Non-pigmented ciliary epithelial cell (primary cell): ENCODE measurements around the gene CDC16.

Experiments
- DNase-seq: peaks from one replicate; pipeline ENCODE4 v3.0.0-alpha.2; 2010; ENCODE audit warnings: low read depth

CDC16 gene

DNA sequence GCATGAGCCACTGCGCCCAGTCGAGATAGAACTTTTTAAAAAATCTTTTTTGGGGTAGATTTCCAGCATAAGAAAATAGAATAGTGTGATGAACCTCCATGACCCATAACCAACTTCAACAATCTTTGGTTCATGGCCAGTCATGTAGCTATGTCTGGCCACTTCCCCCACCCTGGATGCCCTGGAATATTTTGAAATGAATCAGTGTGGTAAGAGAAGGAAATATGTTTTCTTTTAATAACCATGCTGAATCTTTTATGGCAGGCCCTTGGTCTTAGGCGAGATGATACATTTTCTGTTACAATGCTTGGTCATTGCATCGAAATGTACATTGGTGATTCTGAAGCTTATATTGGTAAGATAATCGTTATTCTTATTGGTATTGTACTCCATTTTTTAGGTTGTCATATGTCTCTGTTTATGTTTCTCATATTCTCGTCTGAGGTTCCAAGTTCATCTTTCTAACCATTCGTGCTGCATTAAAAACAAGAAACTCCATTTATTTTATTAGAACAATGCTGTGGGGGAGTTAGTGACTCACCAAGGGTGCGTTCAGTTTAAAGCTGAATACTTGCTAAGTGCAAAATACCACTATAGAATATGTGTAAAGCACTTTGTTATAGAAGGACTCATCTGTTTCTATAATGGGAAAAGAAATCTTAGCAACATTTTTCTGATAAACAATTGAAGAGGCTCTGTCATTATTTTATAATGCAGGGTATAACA lies 30.4 kb downstream of the CDC16 start:
- no peak for DNase-seq

DNA sequence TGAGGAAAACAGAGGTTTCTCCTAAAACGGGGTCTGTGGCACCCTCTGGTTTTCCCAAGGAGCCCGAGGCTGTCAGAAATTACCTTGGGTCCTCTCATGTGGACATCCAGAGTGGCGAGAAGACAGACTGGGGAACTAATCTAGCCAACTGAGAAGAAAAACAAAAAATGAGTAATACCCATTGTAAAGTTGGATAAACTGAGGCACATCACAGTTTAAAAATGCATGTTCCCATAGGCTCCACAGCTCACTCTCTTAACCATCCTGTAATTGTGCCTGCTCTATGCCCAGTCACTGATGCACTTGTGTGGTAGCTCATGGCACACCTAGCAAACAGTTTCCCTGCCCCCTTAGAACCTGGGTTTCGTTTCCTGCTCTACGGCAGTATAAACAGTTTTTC lies 31.5 kb downstream of the CDC16 start:
- DNase-seq: no peak

DNA sequence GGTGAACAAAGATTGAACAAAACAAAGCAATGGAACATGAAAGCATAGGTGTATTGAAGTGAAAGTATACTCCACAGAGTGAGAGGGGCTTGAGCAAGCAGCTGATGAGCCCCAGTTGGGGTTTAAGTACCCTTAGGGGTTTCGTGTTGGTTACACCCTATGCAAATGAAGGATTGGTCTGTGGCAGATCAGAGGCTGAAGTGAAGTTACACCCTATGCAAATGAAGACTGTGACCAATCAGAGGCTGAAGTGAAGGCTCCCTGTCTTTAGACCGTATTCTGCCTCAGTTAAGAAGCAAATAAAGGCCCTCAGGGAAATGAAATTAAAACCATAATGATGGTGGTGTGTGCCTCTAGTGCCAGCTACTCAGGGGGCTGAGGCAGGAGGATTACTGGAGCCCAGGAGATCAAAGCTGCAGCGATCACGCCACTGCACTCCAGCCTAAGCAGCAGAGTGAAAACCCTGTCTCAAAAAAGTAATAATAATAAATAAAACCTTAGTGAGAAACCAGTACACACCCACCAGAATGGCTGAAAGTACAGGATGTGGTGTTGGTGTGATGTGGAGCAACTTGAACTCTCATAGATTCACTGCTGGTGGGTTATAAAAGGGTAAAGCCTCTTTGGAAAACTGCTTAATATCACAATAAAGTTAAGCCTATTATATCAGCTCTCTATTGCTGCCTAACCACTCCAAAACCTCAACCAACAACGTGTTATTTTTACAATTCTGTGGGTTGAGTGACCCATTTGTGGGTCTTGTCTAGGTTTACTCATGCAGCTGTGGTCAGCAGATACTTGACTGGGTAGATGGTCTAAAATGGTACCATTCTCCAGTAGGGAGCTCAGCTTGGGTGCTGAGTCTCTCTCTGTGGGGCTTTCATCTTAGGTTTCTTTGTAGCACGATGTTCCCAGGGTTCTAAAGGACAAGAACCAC lies 33.9 kb downstream of the CDC16 start:
- DNase-seq: no peak

DNA sequence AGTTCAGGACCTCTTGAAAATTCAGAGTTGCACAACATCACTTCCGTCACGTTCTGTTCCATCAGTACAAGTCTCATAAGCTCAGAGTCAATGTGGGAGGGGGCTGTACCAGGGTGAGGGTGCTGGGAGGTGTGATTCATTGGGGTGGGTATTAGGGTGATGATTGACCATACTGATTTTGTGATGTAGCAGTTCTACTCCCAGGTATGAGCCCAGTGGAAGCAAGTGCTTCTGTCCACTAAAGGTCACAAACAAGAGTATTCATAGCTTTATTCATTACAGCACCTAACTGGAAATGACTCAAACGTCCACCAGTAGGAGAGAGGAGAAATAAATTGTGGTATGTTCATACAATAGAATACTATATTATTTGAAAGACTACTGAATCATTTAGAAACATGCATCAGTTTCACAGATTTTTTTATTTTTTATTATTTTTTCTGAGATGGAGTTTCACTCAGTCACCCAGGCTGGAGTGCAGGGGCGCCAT lies 34.6 kb downstream of the CDC16 start:
- DNase-seq: no peak

DNA sequence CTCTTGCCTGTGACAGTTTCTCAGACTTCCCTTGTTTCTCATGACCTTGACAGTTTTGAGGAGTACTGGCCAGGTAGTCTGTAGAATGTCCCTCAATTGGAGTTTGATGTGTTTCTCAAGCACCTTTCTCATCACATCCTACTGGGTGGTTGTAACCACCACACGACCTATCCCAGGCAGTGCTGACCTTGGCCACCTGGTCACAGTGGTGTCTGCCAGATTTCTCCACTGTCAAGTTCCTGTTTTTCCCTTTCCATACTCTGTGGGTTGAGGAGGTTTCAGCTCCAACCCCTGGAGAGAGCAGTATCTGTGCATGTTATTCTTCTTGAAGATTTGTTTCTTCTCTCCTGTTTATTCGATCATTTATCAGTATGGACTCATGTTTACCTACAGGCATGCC lies 38.3 kb downstream of the CDC16 start:
- no peak for DNase-seq

DNA sequence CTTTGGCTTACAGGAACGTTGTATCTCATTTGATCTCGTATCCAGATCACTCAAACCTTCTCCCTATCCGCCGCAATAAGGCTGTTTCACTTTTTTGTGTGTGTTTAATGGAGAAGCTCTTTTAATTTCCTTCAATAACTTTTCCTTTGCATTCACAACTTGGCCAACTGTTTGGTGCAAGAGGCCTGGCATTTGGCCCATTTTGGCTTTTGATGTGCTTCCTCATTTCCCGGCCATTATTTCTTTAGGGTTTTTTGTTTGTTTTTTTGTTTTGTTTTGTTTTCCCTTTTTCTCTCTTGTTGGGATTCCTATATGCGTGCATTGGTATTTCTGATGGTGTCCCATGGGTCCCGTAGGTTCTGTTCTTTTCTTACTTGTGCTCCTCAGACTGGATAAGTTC lies 40.6 kb downstream of the CDC16 start:
- DNase-seq: no peak

DNA sequence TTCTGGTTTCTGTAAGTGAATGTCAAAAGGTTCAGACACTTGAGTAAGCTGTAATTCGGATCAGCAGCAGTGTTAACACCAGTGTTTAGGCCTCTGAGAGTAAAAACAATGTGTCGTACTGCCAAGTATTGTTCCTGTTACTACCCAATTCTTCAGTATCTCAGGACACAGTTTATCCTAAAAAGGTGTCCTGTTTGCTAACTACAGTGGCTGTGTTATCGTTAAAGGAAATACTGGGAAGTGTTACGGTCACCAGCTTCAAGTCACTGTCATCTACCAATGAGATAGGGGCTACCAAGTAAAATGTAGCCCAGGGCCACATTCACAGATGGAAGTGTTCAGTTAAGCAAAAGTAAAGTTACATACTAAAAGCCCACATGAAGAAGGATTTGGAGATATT lies 44.4 kb downstream of the CDC16 start:
- DNase-seq: no peak

DNA sequence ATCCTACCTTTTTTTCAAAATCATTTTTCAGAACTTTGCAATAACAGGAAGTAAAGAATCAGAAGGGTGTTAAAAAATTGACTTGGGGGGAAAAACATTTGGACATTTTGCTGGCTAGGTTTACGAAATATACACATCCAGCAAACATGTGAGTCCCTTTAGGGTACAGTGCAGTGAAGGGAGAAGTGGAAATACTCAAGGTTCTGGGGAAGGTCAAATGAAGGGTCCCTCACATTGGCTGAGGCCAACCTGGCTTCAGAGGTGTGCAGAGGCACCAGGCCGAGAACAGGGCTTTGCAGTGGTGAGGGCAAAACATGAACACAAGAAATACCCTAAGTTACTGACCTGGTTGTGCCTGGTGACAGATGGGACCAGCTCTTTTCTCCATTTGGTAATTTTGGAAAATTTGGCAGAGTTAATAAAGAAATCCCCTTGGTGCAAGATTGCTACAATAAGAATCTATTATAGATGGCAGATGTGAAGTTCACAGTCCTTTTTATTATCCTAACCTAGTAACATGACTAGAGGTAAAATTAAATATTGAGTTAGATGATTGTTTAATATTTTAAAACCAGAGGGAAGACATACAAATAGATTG lies 45.2 kb downstream of the CDC16 start:
- DNase-seq: no peak

DNA sequence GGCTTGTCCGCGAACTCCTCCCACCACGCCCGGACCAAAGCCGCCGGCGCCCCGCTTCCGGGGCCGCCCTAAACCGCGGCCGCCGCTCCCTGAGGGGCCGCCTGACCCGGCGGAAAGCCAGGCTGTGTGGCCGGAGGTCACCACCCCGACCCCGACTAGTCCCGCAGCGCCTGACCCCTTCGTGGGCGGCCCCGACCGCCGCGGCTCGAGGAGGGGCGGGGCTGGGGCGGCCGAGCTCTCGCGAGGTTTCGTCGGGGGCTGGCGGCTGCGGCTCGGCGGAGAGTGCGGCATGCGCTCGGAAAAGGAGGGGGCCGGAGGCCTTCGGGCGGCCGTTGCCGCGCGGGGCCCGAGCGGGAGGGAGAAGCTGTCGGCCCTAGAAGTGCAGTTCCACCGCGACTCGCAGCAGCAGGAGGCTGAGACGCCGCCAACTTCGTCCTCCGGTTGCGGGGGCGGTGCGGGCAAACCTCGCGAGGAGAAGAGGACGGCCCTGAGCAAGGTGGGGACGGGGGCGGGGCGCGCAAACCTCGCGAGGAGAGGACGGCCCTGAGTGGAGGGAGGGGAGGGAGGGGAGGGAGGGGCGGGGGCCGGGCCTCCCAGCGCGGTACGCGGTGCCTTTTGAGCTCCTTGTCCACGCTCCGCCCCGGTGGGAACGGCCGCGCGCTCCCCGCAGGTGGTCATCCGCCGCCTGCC lies 46.8 kb downstream of the CDC16 start, which contains the start of gene UPF3A:
Gene UPF3A, plus strand, starts transcription at position 251 of the 690 bp plus-strand sequence. Its CDS starts 39 bp downstream, at position 290.
- DNase-seq: no peak

DNA sequence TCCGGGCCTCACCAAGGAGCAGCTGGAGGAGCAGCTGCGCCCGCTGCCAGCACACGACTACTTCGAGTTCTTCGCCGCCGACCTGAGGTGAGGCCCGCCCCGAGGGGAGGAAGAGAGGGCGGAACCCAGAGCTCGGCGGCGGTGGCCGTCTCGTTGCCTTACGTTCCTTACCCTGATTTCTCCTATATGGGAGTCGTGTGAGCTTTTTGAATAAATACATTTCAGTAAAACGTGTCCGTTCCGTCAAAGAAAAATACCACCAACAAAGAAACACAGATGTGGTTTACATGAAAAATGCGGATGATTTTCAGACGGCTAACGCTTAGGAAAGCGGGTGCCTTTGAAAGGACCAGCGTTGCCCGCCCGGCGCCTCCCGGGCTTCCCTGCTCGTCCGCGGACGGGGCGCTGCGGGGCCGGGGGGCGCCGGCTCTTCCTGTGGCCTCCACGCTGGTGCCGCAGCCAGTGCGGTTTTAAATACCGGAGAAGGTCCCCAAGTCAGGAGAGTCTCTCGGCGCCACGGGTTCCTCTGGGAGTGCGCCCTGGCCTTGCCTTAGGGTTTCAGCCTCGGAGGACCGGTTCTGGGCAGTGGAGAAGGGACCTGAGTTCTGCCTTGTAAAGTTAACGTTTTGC lies 47.5 kb downstream of the CDC16 start:
- DNase-seq: no peak

DNA sequence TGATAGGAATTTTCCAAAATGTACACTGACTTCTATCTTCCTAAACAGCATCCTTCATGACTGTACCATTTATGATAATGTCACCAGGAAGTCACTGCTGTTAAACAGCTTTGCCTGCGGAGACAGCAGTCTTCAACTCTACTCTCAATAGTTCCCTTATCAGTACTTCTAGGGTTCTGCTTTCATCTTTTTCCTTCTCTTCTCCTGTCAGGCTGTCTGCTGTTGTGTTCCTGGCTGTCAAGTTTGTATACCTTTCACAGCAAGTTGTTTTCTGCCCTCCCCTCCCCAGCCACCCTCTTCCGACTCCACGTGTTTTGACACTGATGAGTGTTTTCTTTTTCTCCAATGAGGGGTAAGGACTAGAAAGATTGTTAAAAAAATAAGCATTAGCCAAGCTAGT lies 48.9 kb downstream of the CDC16 start:
- DNase-seq: no peak

DNA sequence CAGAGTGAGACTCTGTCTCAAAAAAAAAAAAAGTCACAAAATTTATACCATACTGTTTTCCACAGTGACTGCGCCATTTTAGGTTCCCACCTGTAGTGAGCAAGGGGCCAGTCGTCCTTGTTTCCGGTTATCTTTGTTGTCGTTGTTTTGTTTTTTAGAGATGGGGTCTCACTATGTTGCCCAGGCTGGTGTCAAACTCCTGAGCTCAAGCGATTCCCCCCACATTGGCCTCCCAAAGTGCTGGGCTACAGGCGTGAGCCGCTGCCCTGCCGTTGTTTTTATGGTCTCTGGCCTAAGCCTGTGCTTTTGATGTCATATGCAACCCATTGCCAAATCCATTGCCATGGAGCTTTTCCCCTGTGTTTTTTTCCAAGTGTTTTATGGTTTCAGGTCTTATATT lies 50.0 kb downstream of the CDC16 start:
- DNase-seq: no peak

DNA sequence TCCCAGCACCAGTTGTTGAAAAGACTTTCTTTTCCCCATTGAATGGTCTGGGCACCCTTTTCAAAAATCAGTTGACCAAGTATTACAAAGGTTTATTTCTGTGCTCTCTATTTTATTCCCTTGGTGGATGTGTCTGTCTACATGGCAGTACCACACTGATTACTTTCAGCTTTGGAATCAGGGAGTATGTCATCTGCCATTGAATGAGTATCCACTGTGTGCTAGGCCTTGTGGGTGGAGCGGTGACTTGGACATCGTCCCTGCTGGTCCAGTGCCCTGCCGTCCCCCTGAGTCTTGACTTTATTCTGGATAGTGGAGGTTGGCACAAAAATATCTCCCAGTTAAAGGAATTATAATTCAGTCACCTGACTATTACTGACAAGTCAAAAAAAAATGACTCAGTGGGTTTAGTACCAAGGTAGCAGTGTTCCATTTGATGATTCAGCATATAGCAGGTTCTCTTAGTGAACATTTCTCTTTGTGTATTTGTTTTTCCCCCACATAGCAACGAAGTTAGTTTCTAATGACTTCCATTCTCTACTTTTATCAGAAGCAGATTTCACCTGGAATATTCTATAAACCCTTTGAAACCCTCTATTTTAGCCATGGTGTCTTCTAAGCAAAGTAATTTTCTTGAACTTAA lies 50.6 kb downstream of the CDC16 start:
- DNase-seq: no peak

DNA sequence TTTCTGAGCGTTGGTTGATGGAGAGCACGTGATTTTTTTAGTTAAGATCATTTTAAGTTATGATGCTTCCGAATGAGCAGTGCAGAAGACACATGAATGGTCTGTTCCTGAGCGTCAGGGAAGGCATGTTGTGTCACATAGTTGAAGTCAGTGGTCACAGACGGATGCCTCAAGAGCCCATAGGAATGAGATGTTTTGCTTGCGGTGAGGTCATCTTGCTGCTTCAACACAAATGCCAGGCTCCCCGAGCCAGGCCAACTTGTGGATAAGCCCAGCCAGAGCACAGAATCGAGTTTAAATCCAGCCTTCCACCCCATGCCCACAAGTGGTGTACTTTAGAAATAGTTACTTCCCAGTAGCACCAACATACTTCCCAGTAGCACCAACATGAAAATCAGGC lies 52.1 kb downstream of the CDC16 start:
- peak; percentile 43 for DNase-seq

DNA sequence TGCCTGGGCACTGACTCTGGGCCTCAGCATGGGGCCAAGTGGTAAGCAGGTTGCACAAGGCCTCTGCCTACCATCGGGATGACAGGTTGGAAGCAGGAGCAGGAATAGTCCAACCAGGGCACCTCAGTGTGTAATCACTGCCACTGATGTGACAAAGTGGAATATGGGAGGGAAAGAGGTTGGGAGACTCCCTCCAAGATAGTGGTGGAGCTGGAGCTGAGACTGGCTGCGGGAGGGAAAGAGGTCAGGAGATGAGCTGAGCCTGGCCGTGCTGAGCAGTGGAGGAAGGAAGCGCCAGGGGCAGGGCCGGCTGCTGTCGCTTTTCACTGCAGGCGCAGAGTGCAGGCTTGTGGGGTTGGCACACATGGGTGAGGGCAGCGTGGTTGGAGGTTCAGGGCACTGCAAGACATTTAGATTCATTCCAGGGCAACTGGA lies 53.5 kb downstream of the CDC16 start:
- no peak for DNase-seq

DNA sequence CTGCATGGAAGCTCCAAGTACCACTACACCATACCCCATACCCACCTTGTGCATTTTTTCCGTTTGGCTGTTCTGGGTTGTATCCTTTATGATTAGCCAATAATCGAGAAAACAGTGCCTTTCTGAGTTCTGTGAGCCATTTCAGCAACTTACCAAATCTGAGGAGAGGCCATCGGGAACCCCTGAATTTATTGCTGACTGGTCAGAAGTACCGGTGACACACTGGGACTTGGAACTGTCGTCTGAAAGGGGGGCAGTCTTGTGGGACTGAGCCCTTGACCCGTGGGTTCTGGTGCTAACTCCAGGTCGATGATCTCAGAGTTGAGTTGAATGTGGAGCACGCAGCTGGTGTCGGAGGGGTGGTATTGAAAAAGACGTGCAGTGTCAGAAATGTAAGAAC lies 61.8 kb downstream of the CDC16 start:
- DNase-seq: no peak

DNA sequence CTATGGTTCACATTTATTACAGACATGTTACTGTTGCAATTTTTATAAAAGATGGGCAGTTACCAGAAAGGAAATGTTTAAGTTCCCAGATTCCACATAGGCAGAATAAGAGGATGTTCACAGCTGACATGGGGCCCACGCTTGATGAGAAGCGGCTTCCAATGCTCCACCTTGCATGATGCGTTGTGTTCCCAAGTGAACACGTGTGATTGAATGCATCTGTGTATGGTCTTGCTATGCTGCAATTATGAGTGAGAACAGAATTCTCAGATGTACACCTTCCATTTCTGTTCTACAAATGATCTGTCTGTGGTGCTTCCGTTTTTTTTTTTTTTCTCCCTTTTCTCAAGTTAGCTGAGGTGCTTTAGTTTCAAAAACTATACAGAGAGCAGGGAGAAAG lies 62.2 kb downstream of the CDC16 start:
- no peak for DNase-seq

DNA sequence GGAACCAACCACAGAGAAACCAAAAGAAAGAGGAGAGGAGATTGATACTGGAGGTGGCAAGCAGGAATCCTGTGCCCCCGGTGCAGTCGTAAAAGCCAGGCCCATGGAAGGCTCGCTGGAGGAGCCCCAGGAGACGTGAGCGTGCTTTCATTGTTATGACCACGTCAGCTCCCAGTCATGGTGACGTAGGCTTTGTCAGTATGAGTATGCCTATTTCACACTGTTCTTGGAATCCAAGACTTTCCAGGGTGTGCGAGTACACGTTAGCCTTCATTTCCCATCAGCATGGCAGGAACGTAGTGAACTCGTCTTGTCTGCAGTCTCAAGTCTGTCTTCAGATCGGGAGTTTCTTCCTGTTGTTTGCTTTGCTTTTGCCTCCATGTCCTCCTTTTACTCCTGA lies 64.2 kb downstream of the CDC16 start:
- no peak for DNase-seq

DNA sequence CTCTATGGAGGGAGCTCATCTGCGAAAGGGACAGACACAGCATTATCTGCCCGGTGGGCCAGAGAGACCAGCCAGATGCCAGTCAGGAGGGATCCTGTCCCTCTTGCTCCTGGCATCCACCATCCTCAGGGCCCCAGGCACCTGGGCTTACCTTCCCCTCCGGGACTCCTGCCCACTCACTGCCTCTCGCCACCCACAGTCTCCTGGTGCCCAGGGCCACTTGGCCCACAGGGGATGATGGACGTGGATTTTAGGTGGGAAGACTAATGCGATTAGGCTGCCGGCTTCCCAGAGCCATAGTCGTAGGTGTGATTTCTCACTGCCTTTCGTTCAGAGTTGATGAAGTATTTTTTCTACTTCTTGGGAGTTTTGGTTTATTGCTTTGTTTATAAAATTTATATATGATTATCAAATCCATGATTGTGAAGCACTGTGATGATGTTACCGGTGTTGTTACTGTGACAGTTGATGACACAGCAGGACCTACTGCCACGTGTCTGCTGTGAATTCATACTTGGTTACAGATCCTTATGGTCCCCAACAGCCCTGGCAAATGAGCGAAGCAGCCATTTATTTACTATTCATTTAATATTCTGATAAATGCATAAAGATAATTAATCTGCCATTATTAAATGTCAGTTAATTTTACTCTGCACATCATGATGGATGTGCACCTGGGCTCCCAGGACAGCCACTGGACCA lies 65.1 kb downstream of the CDC16 start:
- DNase-seq: no peak

DNA sequence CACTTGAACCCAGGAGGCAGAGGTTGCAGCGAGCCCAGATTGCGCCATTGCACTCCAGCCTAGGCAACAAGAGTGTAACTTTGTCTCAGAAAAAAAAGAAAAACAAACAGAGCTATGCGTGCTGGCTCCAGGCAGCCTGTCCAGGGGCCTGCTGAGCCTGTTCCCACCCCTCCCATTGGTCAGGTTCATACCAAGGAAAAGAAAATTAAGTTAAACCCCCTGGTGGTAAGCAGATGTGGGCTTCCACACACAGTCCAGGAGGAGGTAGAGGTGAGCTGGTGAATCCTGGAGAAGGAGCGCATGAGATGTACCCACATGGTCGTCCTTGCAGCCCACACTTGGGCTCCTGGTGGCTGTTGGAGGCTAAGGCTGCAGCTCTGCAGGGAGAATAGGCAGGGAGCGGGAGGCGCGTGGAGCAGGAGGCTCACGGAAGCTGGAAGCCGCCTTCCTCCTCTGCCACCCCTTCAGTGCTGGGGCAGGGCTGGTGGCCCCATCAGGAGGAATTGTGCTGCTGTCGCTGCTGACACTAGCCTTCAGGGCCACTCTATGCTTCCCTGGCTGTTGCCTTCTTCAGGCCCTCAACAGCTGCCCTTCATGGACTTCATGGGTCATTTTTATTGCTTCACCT lies 69.1 kb downstream of the CDC16 start:
- DNase-seq: no peak
